GM18505 (cell line): ENCODE results near the gene PRPF6.
A peak's percentile ranks its signal among the peaks of the same experiment; 100 is the strongest.

Experiments
- ATAC-seq: cut with Tn5 transposase; IDR thresholded peaks from one replicate; pipeline ENCODE4 v1.9.1; 2021; ENCODE audit not compliant: unreplicated experiment
- POLR2A ChIP-seq: IDR thresholded peaks from 4 replicates; pipeline ENCODE4 v1.6.1; 2011; ENCODE audit warnings: borderline replicate concordance; ENCODE audit not compliant: insufficient read depth, insufficient read length; ENCODE audit errors: extremely low read depth

Gene PRPF6

GRCh38 chr20:64031822-64032314 is 50.9 kb downstream of the PRPF6 start:
- no peak for ATAC-seq
- TF ChIP-seq POLR2A: no peak

GRCh38 chr20:64032706-64033624 is 52.0 kb downstream of the PRPF6 start:
- no peak for ATAC-seq
- TF ChIP-seq POLR2A: no peak

GRCh38 chr20:64033981-64034493 is 53.1 kb downstream of the PRPF6 start:
- TF ChIP-seq POLR2A: no peak
- ATAC-seq: no peak

GRCh38 chr20:64035066-64035932 is 54.4 kb downstream of the PRPF6 start:
- no peak for TF ChIP-seq POLR2A
- ATAC-seq: no peak

GRCh38 chr20:64035933-64036345 is 55.0 kb downstream of the PRPF6 start, which contains the start of gene C20orf204:
Gene C20orf204 (plus strand): TSS chr20:64036182. CDS start chr20:64036324, 142 bp downstream.
- ATAC-seq: no peak
- TF ChIP-seq POLR2A: no peak

- no peak for ATAC-seq
- TF ChIP-seq POLR2A: no peak
Measured at GRCh38 chr20:64036346-64037198, 55.6 kb downstream of the PRPF6 start.

GRCh38 chr20:64037199-64037497 is 56.2 kb downstream of the PRPF6 start:
- TF ChIP-seq POLR2A: no peak
- no peak for ATAC-seq

GRCh38 chr20:64037498-64038213 is 56.7 kb downstream of the PRPF6 start:
- TF ChIP-seq POLR2A: no peak
- no peak for ATAC-seq

GRCh38 chr20:64038224-64038564 is 57.3 kb downstream of the PRPF6 start:
- TF ChIP-seq POLR2A: no peak
- ATAC-seq: peak; percentile 25

- ATAC-seq: peak; percentile 51
- TF ChIP-seq POLR2A: no peak
Measured at GRCh38 chr20:64038565-64039292, 57.8 kb downstream of the PRPF6 start.

GRCh38 chr20:64039293-64040160 is 58.6 kb downstream of the PRPF6 start:
- ATAC-seq: no peak
- no peak for TF ChIP-seq POLR2A
